GM18909 (cell line): ENCODE results near the gene OR9Q1.

Experiments
- ATAC-seq: cut with Tn5 transposase; IDR thresholded peaks from one replicate; pipeline ENCODE4 v1.9.1; 2021; ENCODE audit warnings: mild to moderate bottlenecking; ENCODE audit not compliant: unreplicated experiment, poor library complexity

The OR9Q1 gene

GRCh38 chr11:58216476-58216875 is 192.8 kb downstream of the OR9Q1 start:
- no peak for ATAC-seq

GRCh38 chr11:58222721-58223120 is 199.0 kb downstream of the OR9Q1 start:
- no peak for ATAC-seq

- ATAC-seq, result no peak
These were observed 204.4 kb downstream of the OR9Q1 start for GRCh38 chr11:58227956-58228615.
